HS-27A (cell line): Measurements from ENCODE around the gene SPEF2.
A peak's percentile ranks its signal among the peaks of the same experiment; 100 is the strongest.

Experiments
- DNase-seq: peaks from one replicate; pipeline ENCODE4 v3.0.0-alpha.2; 2012; ENCODE audit warnings: low read depth, missing footprints

SPEF2 gene

GRCh38 chr5:35736280-35736679 is 118.6 kb downstream of the SPEF2 start:
- DNase-seq = no peak

DNA sequence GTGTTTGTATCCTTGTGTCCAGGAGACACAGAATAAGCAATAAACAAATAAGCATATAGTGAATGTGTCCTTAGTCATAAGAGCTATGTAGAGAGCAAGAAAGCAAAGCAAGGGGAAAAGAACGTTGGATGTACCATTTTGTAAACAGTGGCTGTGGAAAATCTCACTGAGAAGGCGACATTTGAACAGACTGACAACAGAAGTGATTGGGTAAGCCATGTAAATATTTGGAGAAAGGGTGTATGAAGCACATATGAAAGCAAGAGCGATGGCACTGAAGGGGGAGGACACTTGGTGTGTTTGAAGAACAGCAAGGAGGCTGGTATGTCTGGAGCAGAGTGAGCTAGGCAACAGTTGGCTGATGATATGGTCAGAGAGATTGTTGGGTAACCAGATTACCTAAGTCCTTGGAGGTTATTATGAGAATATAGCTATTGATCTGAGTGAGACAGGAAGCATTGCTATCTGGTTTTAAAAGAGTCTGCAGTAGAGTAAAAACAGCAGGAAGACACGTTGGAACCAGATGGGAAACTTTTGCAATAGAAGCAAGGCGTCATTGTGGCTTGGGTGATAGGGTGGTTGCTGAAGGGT is 123.6 kb downstream of the SPEF2 start:
- DNase-seq = no peak

GRCh38 chr5:35741971-35742370 is 124.3 kb downstream of the SPEF2 start:
- DNase-seq = no peak

DNA sequence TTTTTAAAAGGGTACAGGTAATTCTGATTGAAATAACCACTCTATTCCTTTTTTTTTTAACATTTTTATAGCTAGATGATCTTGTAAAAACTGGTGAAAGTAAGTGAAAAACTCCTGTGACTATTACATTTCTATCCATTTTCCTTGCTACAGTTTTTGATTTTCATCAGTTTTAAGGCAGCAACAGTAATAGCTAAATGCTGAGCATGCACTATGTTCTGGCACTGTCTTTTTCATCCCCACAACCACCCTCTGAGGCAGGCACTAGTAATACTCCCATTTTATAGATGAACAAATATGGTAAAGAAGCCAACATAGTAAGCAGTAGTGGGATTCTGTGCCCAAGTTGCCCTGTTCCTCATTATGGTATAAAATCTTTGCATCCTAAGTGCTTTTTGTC is 126.0 kb downstream of the SPEF2 start:
- no peak for DNase-seq

DNA sequence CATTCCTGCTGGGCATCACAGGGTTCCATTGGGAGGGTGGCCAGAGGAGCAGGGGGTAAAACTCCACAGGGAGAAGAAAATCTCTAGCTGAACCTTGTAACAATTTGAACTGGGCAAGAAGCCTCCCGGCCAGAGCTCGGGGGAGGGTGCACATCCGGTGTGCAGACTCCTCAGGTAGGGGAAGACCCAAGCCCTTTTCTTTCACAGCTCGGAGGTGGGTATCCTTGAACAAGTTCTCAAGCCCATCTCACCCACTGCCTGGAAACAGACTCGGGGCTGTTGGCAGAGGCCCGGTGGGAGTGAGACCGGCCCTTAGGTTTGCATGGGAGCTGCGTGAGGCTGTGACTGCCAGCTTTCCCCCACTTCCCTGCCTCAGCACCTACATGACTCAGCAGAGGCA is 127.5 kb downstream of the SPEF2 start:
- no peak for DNase-seq

GRCh38 chr5:35745660-35746059 is 128.0 kb downstream of the SPEF2 start:
- DNase-seq = no peak

- DNase-seq = no peak
These were observed 134.3 kb downstream of the SPEF2 start for GRCh38 chr5:35752012-35752411.

DNA sequence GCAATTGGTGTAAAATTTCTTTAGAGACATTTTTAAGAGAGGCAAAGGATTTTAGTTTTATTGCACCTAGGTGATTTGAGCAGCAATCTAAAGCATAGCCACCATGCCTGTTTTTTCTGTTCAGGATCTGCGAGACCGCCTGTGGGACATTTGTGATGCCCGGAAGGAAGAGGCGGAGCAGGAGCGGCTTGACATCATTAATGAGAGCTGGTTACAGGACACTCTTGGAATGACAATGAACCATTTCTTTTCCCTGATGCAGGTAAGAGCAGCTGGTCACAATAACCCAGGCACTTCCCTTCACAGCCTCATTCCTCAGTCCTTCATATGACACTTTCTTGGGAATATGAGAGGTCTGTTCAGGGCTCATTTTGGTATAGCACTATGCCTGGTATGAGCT is 135.8 kb downstream of the SPEF2 start:
- DNase-seq = no peak

DNA sequence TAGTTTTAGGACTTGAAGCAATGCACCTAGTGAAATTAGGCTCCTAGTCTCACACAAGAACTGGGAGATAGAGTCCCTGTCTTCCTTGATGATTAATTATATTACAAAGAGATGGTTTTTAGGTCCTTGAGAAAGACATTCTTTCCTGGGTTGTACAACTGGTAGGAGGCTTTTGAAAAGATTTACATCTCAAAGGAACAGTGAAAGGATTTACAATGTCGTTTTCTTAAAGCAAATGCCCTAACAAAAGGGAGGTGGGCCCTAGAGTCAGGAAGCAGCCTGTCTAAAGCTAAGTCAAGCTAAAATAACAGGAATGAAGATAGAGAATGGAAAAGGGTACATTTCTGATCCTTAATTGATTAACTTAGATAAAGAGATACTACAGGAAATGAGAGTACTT is 136.8 kb downstream of the SPEF2 start:
- DNase-seq = no peak

GRCh38 chr5:35755966-35756365 is 138.3 kb downstream of the SPEF2 start:
- no peak for DNase-seq

DNA sequence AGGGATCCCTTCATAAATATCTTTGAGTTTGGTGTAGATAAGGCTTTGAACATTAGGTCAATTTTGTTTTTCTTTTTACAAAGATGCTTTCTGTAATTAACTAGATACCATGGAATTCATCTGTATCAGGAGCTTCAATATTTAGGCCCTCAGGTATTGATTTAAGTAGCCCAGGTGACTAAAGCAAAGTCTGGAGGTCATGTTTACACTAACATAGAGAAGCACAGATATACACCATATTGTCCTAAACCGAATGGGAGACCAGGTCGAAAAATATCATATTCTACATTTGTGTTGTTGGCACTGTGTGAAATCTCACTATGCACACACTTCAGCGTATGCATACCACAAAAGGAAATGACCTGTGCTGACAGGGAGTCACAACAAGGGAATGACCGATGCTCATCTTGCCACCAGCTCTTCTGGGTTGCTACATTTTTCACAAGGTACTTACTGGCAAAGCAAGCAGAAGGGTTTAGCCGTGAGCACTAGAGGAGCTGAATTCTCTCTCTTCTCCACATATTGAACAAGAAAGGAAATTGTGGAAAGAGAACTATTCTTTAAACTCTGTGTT is 140.6 kb downstream of the SPEF2 start:
- no peak for DNase-seq

DNA sequence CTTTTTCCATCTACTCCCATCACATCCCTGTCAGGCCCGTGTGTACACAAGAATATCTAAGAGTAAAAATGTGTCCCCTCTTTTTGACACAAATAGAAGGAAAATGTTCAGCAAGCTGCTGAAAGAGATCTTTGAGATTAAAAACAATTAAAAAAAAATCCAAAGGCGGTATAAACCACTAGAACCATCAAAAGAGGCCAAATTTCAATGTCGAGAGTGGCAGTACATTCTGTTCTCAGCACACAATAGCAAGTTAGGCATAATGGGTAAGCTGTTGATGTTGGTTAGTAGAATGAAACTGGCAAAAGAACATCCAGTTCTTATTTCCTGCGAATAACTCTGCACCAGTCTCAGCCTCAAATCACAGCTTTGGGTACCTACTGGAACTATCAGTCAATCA is 143.9 kb downstream of the SPEF2 start:
- DNase-seq = no peak

DNA sequence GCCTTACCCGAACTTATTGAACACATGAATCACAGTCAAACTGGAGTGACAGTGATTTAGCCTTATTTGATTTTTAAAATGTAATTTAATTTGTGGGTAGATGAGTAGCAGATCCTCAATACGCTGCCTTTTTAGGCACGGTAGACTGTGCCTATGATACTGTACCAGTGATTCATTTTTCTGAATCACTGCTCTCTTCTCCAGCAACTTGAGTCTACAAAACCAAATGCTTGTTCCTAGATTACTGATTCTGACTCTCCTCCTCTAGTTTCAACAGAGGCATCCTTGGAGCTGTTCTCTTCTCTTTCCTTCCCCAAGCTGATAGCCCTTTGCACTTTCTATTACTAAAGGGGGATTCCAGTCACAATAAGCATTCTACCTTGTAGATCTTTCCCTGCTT is 144.7 kb downstream of the SPEF2 start:
- DNase-seq = no peak

DNA sequence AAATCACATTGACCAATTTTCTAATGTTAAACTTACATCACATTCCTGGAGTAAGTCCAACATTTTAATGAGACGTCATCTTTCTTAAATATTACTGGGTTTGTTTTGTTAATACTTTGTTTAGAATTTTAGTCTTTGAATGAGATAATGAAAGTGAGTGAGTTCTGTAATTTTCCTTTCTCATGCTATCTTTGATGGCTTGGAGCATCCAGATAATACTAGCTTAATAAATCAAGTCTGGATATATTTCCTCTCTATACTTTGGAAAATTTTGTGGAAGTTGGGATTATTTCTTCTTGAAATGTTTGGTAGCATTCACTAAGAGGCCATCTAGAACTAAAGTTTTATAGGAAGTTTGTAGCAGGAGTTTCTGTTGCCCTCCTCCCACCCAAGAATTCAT is 148.3 kb downstream of the SPEF2 start:
- no peak for DNase-seq

GRCh38 chr5:35771300-35771699 is 153.6 kb downstream of the SPEF2 start:
- peak; percentile 90 for DNase-seq

- DNase-seq = no peak
These were observed 154.2 kb downstream of the SPEF2 start for GRCh38 chr5:35771839-35772238.

- DNase-seq = no peak
These were observed 156.3 kb downstream of the SPEF2 start for GRCh38 chr5:35773967-35774366.

DNA sequence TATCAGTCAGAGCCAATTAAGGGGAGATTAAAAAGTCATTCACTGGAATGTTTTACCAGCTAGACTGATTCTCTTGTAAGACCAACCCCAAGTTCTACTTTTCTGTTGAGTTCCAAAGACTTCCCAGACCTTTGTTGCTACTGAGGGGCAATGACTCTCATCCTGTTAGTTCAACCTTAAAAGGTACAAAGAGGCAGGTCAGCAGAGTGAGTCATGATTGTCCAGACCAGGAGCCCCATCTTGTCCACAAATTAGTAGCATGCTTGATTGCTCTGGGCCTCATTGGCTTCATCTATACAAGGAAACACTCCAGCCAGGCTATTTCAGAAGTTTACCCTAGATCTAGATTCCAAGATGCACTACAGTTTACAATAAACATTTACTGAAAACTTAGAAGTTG is 159.1 kb downstream of the SPEF2 start:
- no peak for DNase-seq

- DNase-seq = peak; percentile 69
These were observed 159.9 kb downstream of the SPEF2 start for GRCh38 chr5:35777358-35778087.

DNA sequence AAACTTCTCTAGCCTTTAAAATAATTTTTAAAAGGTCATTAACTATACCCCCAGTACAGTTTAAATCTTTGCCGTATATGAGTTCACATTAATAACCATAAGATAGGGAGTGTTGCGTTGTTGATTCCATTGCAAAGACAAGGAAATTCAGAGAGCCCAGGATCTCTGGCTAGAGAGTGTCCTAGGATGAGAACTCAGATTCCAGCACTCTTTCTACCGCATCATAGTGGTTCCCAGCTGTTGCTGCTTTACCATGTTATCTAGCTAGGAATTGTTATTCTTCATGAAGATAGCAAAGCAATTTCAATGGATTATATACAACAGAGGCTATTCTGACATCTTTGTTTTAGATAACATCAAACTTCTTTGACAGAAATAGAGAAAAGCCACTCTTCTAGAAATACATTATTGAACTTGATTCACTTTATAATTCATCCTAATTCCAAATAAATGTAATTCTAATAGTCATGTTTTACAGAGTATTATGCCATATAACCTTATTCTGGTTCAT is 160.7 kb downstream of the SPEF2 start:
- no peak for DNase-seq

GRCh38 chr5:35780236-35780635 is 162.6 kb downstream of the SPEF2 start:
- no peak for DNase-seq

GRCh38 chr5:35781181-35781790 is 163.6 kb downstream of the SPEF2 start:
- DNase-seq = no peak

DNA sequence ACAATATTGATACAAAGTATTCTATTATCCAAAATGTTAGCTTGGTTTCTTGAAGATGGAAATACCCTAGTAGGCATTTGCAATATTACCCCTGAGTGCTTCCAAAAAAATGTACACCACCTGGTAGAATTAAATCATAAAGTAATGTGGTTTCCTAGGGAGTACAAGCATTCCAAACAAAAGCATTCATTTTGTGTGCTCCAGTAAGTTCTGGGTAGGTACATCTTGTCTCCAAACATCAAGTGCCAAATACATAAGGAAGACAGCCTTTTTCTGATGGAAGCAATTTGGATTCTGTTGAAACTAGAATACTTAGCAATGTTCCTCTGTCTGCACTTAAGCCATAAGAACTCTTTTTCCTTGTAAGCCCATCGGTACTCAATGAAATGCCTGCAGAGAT is 165.9 kb downstream of the SPEF2 start:
- DNase-seq = no peak
